NCI-H1930 (cell line): ENCODE data around the gene RAD51AP2.
"Not testable (repeated sequence)": the region's sequence is repeated elsewhere in the genome, so short reads cannot be mapped to it uniquely, and the experiment has no call there.

Source experiments
- DNase-seq, 2 experiments: peaks; one replicate each; lab custom pipeline; 2025; lab: John Stamatoyannopoulos, UW

RAD51AP2 gene

GRCh38 chr2:17538022-17538843 lies 20.0 kb upstream of the RAD51AP2 start:
- DNase-seq: no peak

DNA sequence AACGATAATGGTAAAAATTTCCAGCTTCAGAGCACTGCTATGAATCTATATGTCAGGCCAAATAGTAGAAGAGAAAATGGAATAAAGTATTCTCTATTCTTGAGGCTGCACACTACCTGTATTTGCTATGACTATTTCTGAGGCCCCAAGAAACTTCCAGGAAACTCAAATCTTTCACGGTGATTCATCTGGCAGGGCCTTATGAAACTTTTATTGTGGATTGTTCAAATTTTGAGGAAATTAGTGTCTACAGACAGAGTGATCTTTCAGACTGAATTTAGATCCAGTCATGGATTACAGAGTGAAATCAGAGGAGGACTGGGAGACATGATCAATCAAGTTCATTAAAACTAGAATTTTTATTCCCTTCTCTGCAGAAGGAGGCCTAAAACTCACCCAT lies 18.2 kb upstream of the RAD51AP2 start:
- no peak for DNase-seq

DNA sequence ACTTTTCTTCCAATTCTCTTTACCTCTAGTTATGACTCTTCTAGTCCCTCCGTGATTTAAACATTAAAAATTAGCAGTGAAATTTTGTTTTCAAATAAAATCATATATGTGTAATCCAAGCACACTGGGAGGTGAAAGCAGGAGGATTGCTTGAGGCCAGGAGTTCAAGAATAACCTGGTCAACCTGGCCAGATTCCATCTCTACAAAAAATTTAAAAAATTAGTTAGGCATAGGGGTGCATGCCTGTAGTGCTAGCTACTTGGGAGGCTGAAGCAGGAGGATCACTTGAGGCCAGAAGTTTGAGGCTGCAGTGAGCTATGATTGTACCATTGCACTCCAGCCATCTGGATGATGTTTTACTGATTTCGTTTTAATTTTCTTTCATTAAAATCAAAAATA lies 15.3 kb upstream of the RAD51AP2 start:
- DNase-seq: no peak

DNA sequence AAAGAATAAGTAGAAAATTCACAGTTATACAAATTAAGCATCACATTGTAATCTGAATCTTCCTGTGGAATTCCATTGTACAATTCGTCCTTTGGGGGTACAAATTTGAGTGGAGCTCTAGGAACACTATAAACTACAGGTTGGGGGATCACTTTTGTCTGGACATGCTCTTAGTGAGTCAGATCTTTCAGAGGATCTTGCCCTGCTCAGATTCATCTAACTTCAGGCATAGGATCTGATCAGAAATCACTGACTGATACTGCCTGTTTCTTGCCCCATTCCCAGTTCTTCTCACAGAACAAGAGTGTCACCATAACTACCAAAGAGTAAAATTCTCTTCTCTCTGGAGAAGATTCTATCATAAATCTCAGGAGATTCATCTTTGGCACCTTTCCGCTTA lies 11.5 kb upstream of the RAD51AP2 start:
- no peak for DNase-seq

GRCh38 chr2:17522303-17522702 lies 4.1 kb upstream of the RAD51AP2 start:
- DNase-seq: no peak

GRCh38 chr2:17521621-17522020 lies 3.4 kb upstream of the RAD51AP2 start:
- DNase-seq: no peak

- DNase-seq: no peak
These were observed 2.5 kb upstream of the RAD51AP2 start for GRCh38 chr2:17520761-17521160.

DNA sequence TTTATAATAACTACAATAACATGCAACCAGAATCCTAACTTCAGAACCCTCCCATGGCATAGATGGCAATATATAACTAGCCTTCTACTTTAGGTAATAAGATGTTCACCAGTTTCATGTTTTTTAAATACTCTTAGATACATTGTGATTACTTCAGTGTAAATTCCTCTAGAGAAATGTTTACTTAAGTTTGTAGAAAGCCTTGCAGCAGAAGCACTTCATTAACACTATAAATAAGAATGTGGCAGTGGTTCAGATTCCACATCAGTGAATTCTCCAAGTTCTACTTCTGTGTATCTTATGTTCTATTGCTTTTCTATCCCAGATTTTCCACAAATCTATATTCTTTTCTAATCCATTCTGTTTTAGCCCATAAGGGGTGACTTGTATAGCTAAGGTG lies 1.2 kb upstream of the RAD51AP2 start:
- no peak for DNase-seq

DNA sequence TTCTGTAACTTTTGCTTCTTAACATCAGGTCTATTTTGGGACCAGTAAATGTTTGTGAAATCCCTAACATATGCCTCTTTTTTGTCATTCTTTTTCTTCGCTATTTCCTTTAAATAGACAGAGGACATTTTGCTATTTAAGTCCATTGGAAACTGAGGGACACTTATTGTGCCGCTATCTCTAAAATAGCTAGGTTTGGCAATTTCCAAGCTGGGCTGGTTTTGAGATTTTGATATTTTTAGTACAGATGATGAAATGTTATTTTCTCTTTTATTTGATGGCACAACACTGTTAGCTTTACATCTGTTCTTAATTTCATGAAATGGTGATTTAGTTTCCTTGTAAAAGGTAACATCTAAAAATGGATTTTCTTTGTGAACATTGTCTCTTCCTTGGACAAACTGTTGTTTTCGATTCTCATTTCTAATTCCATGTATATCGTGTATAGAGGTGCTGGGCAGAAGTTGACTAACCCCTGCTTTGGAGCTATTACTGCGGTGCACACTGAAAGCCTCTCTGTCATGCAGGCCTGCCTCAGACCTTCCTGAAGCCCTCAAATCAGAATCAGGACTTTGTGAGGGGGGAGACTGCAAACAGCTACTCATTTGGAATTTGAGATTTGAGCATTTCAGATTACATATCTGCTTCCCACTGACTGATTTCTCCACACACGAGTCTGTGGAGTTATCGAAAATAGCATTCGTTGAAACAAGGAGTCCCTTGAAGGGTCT lies 594 bp downstream of the RAD51AP2 start:
- DNase-seq: no peak

DNA sequence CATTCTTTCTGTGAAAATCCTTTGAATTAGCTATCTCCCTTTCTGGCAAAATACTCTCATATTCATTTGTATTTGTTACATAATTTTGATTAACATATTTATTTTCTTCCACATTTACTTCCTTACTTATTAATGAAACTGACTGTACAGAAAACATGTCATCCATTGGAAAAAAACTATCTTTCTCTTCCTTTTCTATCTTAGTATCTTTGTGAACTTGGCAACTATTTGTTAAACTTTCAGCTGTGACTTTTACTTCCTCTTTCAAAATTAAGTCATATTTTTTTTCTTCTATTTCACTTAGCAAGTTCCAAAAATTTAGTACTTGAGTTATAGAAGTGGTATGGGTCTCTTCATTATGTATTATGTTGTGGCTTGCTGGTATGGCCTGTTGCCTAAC lies 2.6 kb downstream of the RAD51AP2 start:
- DNase-seq: no peak

DNA sequence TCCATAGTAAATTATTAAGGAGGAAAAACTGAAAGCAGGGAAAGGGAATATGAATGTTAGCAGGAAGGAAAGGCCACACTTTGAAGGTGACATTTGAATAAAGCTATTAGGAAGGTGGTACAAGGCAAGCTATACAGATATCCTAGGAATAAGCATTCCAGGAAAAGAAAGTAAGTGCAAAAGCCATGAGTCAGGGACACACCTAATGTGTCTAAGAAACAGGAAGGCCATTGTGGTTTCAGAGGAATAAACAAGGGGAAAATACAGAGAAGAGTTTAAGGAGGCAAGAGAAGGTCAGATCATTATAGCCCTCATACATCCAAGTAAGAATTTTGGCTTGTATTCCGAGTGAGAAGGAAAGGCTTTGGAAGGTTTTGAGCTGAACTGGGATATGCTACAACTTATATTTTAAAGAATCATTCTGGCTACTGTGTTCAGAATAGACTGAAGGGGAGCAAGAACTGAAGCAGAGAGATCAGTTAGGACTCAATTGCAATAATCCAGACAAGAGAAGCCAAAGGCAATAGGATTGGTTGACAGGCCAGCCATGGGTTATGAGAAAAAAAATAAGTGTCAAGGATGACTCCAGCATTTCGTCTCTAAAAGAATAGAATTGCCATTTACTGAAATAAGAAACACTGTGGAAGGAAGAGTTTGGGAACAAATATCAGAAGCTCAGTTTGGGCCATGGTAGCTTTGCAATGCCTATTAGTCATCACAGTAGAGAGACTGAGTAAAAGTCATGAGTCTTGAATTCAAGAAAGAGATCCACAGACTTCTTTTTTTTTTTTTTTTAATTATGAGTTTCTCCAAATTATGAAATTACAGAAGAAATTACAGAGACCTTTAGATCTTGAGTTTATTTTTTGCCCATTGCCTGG lies 11.3 kb downstream of the RAD51AP2 start:
- DNase-seq: no peak

DNA sequence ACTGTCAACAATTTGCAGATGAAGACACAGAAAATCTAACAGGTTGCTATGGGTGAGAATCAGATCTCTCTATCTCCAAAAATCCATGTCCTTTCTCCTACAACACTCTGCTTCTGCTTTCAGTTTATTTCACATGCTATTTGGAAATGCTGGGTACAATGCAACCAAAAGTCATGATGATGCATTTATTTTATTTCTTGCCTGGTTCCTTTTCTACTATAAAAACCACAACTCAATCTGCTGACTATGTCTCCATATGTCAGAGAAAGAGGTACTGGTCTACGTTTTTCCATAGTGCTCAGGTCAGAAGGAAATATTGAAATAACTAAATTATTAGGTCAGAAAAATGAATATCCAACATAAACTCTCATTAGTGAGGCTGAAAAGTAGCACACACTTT lies 20.5 kb downstream of the RAD51AP2 start:
- no peak for DNase-seq

DNA sequence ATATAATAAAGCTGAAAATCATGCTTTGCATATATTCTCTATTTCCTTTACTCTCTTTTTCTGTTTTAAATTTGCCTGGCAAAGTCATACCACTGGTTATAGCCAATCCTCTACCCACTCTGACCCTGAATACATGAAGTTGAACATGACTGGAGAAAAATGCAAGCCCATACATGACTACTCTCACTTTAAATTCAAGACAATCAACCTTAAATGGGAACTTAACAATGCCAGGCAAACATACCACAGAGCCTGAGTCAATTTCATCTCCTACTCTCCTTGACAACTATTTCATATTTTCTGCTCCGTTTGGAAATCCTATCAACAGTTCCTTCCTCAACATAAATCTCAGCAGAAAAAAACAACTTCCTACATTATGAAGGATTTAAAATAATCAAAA lies 22.6 kb downstream of the RAD51AP2 start:
- no peak for DNase-seq

DNA sequence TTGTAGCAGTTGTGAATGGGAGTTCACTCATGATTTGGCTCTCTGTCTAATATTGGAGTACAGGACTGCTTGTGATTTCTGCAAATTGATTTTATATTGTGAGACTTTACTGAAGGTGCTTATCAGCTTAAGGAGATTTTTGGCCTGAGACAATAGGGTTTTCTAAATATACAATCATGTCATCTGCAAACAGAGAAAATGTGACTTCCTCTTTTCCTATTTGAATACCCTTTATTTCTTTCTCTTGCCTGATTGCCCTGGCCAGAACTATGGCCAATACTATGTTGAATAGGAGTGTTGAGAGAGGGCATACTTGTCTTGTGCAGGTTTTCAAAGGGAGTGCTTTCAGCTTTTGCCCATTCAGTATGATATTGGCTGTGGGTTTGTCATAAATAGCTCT lies 28.1 kb downstream of the RAD51AP2 start:
- DNase-seq: not testable (repeated sequence)

GRCh38 chr2:17488610-17489009 lies 29.6 kb downstream of the RAD51AP2 start:
- DNase-seq: not testable (repeated sequence)

- DNase-seq: no peak
These were observed 34.7 kb downstream of the RAD51AP2 start for GRCh38 chr2:17483496-17483895.

DNA sequence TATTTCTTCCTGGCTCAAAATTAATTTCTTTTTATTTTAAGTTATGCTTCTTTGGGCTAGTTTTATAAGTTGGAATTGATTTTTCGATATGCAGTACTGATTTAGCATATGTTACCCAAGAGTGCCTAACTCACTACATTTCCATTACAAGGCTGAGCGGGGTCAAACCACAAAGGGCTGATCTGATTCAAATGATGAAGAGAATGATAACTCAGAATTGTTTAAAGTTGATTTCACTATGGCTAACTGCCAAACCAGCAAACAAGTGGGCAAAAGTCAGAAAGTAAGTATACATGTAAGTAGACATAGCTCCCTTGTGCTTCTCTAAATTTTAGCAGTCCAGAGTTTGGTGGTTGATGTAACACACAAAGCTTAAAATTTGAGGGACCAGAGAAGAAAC lies 35.6 kb downstream of the RAD51AP2 start:
- no peak for DNase-seq

GRCh38 chr2:17479875-17480274 lies 38.4 kb downstream of the RAD51AP2 start:
- DNase-seq: no peak

- no peak for DNase-seq
These were observed 41.4 kb downstream of the RAD51AP2 start for GRCh38 chr2:17476830-17477229.

- no peak for DNase-seq
These were observed 42.2 kb downstream of the RAD51AP2 start for GRCh38 chr2:17476064-17476463.

- DNase-seq: no peak
These were observed 43.0 kb downstream of the RAD51AP2 start for GRCh38 chr2:17475286-17475685.

DNA sequence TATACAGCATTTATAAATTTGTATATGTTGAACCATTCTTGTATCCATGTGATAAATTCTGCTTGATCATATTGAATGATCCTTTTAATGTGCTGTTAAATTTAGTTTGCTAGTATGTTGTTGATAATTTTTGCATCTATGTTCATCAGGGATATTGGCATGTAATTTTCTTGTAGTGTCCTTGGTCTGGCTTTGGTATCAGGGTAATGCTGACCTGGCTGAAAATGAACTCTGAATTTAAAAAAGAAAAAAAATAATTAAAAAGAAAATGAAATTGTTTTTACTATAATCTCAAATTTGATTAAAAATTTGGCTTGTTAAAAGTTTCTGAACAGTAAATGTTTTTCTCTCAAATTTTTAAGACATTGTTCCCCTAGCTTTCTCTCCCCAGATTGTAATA lies 46.3 kb downstream of the RAD51AP2 start:
- DNase-seq: no peak
